Measurements from ENCODE around the gene ASPSCR1. TPM values are rescaled to one million over a fixed set of nuclear protein-coding genes. Genes with fewer than 3 reads are reported as not detected.
A peak's percentile ranks its signal among the peaks of the same experiment; 100 is the strongest.

Gene ASPSCR1
- total and polyA plus RNA-seq, 10 of the 15 experiments (the other 5 are each of a cell fraction or from before 2014, with no cell fraction given): 1.5 to 48.4 (median 25.4) TPM

DNA sequence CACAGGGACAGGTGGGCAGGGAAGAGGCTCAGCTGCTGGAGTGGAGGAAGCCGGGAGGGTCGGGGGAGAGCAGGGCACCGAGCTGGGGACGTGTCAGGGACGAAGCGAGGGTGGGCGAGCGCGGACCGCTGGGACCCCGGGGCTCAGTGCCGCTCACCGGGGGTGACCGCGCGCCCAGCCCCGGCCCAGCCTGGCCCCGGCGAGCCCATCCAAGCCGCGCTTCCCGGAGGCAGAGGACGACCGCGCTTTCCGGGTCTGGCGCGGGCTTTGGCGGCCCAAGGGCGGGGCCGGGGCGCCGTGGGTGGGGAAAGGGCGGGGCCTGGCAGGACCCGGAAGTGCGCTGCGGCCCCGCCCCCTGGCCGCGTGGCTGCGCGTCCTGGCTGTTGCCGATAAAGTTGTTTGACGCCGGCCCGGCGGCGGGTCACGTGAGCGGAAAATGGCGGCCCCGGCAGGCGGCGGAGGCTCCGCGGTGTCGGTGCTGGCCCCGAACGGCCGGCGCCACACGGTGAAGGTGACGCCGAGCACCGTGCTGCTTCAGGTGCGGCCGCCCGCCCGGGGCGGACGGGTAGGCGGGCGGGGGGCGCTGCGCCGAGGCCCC is at the start of gene ASPSCR1 (continued):
- TF ChIP-seq BCL11A (IDR thresholded peaks at IDR 0.05; ENCODE audit: low read depth, low read length) (no peak), JUNB (IDR thresholded peaks at IDR 0.05) (no peak), GATAD2B (conservative IDR thresholded peaks at IDR 0.05; ENCODE audit: low read depth) (peak; percentile 99), ASH2L (IDR thresholded peaks at IDR 0.05; ENCODE audit: borderline replicate concordance, low read depth) (peak; percentile 99), PML (IDR thresholded peaks at IDR 0.05; ENCODE audit: low read length) (peak; percentile 71; the same call in 1 of the 2 replicates), CHD1 (IDR thresholded peaks at IDR 0.05; ENCODE audit: low read depth, low read length) (no peak), SMAD1 (IDR thresholded peaks at IDR 0.05; ENCODE audit: low read depth, partially characterized antibody) (no peak), HCFC1 (IDR thresholded peaks at IDR 0.05; ENCODE audit: low read length) (peak; percentile 79), MYC (IDR thresholded peaks at IDR 0.05; ENCODE audit: insufficient read depth, insufficient read length, insufficient replicate concordance, low read length, severe bottlenecking) (peak; percentile 83), NR2F1 (conservative IDR thresholded peaks at IDR 0.05) (peak; percentile 72; the same call in 1 of the 2 replicates), SRF (IDR thresholded peaks at IDR 0.05; ENCODE audit: low read depth in 2 of 2, low read length in 2 of 2) (0 out of 4 replicates have a peak, but pooled peaks of 1 of the 2 experiments have one; percentile 38), NRF1 (conservative IDR thresholded peaks at IDR 0.05; ENCODE audit: low read depth, low read length) (no peak), FOXK2 (IDR thresholded peaks at IDR 0.05) (0 out of 2 replicates have a peak, but pooled peaks have one; percentile 42), RAD21 (IDR thresholded peaks at IDR 0.05; ENCODE audit: insufficient read depth, low read depth, low read length) (no peak), POLR2A (IDR thresholded peaks at IDR 0.05; ENCODE audit: low read depth, low read length) (peak; percentile 88), CREM (IDR thresholded peaks at IDR 0.05; ENCODE audit: low read depth) (peak; percentile 89), BACH1 (IDR thresholded peaks at IDR 0.05; ENCODE audit: borderline replicate concordance) (peak; percentile 1; the same call in 1 of the 2 replicates)
- TF ChIP-seq, protein P1, sequence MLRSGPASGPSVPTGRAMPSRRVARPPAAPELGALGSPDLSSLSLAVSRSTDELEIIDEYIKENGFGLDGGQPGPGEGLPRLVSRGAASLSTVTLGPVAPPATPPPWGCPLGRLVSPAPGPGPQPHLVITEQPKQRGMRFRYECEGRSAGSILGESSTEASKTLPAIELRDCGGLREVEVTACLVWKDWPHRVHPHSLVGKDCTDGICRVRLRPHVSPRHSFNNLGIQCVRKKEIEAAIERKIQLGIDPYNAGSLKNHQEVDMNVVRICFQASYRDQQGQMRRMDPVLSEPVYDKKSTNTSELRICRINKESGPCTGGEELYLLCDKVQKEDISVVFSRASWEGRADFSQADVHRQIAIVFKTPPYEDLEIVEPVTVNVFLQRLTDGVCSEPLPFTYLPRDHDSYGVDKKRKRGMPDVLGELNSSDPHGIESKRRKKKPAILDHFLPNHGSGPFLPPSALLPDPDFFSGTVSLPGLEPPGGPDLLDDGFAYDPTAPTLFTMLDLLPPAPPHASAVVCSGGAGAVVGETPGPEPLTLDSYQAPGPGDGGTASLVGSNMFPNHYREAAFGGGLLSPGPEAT (IDR thresholded peaks at IDR 0.05; ENCODE audit: low read depth): no peak
- TF ChIP-seq, protein P2, sequence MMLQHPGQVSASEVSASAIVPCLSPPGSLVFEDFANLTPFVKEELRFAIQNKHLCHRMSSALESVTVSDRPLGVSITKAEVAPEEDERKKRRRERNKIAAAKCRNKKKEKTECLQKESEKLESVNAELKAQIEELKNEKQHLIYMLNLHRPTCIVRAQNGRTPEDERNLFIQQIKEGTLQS (IDR thresholded peaks at IDR 0.05; ENCODE audit: borderline replicate concordance, extremely low read depth, low read depth, low read length): peak; percentile 97
- TF ChIP-seq, protein P3, sequence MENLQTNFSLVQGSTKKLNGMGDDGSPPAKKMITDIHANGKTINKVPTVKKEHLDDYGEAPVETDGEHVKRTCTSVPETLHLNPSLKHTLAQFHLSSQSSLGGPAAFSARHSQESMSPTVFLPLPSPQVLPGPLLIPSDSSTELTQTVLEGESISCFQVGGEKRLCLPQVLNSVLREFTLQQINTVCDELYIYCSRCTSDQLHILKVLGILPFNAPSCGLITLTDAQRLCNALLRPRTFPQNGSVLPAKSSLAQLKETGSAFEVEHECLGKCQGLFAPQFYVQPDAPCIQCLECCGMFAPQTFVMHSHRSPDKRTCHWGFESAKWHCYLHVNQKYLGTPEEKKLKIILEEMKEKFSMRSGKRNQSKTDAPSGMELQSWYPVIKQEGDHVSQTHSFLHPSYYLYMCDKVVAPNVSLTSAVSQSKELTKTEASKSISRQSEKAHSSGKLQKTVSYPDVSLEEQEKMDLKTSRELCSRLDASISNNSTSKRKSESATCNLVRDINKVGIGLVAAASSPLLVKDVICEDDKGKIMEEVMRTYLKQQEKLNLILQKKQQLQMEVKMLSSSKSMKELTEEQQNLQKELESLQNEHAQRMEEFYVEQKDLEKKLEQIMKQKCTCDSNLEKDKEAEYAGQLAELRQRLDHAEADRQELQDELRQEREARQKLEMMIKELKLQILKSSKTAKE (IDR thresholded peaks at IDR 0.05; ENCODE audit: low read depth, poor library complexity, severe bottlenecking): no peak
- TF ChIP-seq, protein P4, sequence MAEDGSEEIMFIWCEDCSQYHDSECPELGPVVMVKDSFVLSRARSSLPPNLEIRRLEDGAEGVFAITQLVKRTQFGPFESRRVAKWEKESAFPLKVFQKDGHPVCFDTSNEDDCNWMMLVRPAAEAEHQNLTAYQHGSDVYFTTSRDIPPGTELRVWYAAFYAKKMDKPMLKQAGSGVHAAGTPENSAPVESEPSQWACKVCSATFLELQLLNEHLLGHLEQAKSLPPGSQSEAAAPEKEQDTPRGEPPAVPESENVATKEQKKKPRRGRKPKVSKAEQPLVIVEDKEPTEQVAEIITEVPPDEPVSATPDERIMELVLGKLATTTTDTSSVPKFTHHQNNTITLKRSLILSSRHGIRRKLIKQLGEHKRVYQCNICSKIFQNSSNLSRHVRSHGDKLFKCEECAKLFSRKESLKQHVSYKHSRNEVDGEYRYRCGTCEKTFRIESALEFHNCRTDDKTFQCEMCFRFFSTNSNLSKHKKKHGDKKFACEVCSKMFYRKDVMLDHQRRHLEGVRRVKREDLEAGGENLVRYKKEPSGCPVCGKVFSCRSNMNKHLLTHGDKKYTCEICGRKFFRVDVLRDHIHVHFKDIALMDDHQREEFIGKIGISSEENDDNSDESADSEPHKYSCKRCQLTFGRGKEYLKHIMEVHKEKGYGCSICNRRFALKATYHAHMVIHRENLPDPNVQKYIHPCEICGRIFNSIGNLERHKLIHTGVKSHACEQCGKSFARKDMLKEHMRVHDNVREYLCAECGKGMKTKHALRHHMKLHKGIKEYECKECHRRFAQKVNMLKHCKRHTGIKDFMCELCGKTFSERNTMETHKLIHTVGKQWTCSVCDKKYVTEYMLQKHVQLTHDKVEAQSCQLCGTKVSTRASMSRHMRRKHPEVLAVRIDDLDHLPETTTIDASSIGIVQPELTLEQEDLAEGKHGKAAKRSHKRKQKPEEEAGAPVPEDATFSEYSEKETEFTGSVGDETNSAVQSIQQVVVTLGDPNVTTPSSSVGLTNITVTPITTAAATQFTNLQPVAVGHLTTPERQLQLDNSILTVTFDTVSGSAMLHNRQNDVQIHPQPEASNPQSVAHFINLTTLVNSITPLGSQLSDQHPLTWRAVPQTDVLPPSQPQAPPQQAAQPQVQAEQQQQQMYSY (CRISPR knock-in tag; IDR thresholded peaks at IDR 0.05): no peak
- TF ChIP-seq, protein P5, sequence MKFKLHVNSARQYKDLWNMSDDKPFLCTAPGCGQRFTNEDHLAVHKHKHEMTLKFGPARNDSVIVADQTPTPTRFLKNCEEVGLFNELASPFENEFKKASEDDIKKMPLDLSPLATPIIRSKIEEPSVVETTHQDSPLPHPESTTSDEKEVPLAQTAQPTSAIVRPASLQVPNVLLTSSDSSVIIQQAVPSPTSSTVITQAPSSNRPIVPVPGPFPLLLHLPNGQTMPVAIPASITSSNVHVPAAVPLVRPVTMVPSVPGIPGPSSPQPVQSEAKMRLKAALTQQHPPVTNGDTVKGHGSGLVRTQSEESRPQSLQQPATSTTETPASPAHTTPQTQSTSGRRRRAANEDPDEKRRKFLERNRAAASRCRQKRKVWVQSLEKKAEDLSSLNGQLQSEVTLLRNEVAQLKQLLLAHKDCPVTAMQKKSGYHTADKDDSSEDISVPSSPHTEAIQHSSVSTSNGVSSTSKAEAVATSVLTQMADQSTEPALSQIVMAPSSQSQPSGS (IDR thresholded peaks at IDR 0.05; ENCODE audit: low read length): no peak
